ENCODE measurements around the gene STXBP5.

STXBP5 gene

DNA sequence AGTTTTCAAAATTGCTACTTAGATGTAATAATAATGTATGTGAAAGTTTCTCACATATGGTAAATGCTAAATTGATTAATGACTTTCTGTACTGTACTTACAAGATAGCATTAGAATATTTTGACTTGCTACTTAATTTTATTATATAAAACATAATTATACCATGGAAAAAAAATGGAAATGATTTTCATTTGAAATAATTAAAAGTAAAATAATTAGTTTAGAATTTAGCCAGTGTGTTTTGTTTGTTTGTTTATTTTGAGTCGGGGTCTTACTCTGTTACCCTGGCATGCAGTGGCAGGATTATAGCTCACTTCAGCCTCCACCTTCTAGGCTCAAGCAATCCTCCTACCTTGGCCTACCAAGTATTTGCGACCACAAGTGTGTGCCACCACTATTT, 7.1 kb downstream of the STXBP5 start:
- DNase-seq (ENCODE audit: low read depth in 2 of 2), result no peak

DNA sequence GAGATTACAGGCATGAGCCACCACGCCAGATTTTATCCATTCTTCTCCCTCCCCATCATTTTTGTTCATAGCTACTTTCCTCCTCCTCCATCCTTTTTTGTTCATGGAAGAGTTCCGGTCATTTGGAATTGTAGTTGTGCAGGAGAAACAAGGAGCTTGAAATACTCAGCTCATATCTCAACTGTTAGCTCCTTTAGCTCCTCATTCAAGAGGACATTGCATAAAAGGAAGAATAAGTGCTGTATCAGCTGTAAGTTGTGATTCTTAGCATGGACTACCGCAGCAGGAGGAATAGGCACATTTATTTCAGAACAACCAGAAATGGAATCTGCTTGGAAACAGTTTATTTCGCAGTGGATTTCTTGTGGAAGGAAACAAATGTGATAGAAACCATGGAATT, 7.6 kb downstream of the STXBP5 start:
- no peak for DNase-seq (ENCODE audit: low read depth in 2 of 2)

DNA sequence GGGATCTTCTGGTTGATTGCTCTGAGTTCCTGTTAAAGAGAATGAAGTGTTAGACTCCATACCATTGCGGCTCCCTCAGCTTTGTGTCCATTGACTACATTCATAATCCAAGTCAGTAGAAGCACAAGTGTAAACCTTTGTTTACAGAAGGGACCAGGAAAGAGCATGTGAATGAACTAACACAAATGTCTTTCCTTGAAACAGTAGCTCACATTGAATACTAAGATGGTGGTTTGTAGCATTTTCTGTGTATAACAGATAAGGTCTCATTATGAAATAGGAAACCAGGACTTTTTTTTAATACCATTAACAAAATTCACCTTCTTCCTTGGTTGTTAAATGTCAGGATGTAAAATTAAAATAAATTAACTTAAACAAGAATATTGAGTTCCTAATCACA, 8.4 kb downstream of the STXBP5 start:
- DNase-seq (ENCODE audit: low read depth in 2 of 2), result no peak

DNA sequence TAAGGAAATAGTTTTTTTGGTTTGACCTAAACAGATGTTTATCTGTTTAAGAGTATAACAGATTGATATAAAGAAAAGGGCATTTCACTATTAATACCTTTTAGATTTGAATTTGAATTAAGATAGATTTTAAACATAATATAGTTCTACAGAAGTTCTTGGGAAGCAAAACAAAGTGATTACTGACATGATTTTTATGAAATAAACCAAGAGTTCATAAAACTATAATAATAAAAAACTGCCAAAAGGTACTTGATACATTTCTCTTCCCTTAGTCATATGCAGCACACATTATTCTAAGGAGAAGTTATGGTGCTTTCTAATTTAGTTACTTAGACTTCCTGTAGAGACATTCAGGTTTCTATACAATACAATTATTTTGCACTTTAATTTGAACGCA, 9.6 kb downstream of the STXBP5 start:
- DNase-seq (ENCODE audit: low read depth in 2 of 2), result no peak

DNA sequence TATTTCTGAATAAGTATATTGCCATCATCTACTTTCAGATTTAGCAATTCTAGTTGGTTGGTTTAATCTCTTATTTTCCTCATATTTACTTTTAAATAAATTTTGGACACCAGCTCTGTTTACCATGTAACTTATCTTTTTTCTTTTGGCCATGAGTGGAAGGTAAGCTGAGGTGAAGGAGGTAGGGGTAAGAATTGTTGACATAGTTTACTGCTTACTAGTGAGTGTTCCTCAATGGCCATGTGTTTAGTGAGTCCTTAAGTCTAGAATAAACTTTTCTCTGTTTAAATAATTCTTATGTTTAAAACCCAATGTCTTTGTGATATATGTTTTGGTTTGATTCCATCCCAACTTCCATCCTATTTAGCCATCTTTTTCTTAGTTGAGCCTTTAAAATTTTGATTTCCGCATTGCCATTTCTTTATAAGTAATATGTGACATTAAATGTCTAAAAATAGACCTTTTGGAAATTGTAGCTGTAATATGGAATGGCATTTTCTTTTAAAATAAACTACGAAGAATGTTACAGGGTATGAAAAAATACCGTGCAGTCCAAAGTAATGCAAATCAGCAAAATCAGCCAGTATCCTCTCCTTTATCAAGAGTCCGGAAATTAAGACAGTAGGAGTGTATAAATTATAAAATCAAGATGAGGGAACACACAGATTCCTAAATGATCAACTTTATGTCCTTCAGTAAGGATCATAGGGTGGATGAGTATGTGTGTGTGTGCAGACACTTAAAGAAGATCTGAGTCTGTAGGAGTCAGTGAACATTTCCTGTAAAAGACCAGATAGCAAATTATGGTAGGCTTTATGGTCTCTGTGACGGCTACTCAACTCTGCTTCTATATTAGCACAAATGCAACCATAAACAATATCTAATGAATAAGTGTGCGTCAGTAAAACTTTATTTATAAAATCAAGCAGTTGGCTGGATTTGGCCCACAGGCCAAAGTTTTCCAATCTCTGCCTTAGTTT, 10.3 kb downstream of the STXBP5 start:
- no peak for DNase-seq (ENCODE audit: low read depth in 2 of 2)

DNA sequence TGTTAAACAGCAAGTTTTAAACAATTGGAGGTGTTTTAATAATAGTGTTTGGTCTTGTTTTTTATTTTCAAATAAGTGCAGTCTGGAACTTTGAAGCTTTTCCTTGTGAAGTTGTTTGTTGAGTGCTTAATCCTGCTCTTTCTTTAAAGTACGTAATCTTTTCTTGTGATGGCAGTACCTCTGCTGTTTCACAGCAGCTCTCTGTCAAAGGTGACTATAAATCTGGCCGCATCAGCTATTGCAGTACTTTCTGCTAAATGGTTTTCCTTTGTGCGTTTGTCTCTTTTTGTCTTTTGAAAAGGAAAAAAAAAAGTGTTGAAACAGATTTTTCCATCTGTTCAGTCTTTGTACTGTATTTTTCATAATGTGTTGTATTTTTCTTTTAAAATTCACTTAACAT, 12.7 kb downstream of the STXBP5 start:
- no peak for DNase-seq (ENCODE audit: low read depth in 2 of 2)

DNA sequence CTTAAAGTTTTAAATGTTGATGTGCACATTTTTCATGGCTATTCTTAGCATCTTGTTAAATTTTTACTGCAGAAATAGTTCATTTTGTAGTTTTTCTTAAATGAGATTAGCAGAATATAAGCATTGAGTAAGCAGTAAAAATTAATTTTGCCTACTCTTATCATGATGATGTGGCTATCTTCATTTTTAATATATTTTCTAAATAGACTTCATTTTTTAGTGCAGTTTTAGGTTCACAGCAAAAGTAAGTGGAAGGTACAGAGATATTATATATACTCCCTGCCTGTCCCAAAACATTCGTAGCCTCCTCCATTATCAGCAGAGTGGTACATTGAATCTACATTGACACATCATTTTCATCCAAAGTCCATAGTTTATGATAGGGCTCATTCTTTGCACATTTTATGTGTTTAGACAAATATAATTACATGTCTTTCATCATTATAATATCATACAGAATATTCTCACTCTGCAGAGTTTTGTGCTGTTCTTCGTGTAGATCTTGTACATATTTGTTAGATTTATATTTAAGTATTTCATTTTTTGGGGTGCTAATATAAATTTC, 13.7 kb downstream of the STXBP5 start:
- DNase-seq (ENCODE audit: low read depth in 2 of 2), result no peak

DNA sequence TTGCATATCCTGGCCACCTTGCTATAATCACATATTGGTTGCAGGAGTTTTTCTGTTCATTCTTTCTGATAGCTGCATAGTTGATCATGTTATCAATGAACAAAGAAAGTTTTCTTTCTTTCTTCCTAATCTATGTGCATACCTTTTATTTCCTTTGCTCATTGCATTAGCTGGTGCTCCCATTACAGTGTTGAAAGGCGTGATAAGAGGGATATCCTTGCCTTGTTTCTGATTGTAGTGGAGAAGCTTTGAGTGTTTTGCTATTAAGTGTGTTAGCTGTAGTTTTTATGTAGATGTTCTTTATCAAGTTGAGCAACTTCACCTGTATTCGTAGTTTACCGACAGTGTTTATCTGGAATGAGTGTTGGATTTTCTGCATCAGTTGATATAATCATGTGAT, 14.6 kb downstream of the STXBP5 start:
- DNase-seq (ENCODE audit: low read depth in 2 of 2), result no peak

DNA sequence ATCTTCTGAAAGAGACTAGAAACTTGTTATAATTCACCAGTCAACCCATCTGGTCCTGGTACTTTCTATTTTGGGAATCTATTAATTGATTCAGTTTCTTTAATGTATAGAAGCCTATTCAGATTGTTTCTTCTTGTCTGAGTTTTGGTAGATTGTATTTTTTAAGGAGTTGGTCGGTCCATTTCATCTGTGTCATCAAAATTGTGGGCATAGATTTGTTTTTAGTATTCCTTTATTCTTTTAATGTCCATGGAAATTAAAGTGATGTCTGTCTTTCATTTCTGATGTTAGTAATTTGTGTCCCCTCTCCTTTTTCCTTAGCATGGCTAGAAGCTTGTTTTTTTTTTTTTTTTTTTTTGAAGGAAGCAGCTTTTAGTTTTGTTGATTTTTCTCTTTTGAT, 15.2 kb downstream of the STXBP5 start:
- no peak for DNase-seq (ENCODE audit: low read depth in 2 of 2)

DNA sequence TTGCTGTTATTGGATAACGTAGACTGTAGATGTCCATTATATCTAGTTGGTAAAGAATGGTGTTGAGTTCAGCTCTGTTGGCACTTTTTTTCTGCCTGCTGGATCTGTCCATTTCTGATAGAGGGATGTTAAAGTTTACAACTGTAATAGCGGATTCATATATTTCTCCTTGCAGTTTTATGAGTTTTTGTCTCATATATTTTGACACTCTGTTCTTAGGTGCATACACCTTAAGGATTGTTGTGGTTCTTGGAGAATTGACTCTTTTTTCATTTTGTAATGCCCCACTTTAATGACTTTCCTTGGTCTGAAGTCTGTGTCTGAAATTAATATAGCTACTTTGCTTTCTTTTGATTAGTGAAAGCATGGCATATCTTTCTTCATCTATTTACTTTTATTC, 16.1 kb downstream of the STXBP5 start:
- DNase-seq (ENCODE audit: low read depth in 2 of 2), result no peak

DNA sequence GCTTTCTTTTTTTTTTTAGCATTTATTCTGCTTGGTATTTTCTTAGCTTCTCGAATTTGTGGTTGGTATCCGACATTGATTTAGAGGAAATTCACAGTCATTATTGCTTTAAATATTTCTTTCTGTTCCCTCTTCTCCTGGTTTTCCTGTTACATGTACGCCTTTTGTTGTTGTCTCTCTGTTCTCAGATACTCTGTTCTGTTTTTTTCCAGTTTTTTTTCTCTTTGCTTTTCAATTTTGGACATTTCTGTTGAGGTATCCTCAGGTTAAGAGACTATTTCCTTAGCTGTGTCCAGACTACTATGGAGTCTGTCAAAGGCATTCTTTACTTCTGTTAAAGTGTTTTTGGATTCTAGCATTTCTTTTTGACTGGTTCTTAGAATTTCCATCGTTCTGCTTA, 17.5 kb downstream of the STXBP5 start:
- no peak for DNase-seq (ENCODE audit: low read depth in 2 of 2)

DNA sequence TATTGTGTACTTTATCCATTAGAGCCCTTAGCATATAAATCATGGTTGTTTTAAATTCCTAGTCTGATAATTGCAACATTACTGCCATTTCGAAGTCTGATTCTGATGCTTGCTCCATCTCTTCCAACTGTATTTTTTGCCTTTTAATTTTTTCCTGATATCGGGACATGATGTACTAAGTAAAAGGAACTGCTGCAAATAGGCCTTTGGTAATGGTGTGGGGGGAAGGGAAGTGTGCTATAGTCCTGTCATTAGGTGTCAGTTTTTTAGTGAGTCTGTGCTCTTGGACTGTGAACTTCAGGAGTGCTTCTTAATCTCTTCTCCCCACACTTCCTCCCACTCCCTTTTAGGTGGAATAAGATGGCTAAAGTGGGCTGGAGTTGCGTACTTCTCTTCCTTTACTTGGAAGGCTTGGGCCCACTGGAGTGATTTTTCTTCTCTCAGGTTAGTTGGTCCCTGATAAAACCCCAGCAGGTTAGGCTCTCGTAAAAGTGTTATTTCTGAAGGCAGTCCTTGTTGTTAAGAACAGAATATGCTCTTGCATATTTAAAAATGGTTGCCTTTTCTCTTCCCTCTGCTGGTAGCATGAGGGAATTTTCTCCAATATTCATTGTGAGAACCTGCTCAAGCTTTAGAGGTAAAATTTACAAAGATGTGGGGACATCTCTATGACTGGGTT, 18.1 kb downstream of the STXBP5 start:
- DNase-seq (ENCODE audit: low read depth in 2 of 2), result no peak

DNA sequence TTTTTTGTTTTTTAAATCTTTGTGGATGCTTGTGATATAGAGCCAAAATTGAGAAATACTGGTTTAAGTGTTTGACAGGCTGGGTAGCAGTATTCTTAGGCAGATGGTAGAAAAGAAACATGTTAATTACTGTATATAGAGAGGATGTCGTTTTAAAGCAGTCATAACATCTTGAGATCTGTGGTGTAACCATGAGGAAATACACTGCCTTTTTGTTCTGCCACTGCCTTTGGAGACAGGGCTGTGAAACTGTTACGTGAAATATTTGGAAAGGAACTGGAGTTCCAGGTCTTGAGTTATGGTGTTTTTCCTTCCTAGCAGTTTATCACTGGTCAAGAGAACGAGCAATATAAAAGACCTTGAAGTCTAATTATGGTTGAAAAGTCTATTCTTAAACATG, 19.5 kb downstream of the STXBP5 start:
- no peak for DNase-seq (ENCODE audit: low read depth in 2 of 2)

DNA sequence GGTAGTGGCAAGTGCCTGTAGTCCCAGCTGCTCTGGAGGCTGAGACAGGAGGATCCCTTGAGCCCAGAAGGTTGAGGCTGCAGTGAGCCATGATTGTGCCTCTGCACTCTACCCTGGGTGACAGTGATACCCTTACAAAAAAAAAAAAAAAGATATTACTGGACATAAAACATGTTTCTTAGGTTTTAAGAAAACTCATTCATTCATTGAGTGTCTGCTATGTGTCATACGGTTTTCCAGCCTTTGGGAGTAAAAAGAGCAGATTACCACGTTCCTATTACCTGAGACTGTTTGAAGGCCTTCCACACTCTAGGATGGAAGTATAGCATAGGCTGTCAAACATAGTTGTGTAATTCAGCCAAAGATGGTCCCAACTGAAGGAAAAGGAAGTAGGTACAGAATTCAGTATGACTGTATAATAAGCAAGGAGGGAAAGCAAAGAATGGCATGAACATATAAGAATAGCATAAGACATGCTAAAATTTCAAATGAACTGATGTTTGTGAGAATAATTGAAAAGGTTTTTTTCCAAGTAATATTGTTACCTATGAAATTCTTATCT, 22.0 kb downstream of the STXBP5 start:
- no peak for DNase-seq (ENCODE audit: low read depth in 2 of 2)

DNA sequence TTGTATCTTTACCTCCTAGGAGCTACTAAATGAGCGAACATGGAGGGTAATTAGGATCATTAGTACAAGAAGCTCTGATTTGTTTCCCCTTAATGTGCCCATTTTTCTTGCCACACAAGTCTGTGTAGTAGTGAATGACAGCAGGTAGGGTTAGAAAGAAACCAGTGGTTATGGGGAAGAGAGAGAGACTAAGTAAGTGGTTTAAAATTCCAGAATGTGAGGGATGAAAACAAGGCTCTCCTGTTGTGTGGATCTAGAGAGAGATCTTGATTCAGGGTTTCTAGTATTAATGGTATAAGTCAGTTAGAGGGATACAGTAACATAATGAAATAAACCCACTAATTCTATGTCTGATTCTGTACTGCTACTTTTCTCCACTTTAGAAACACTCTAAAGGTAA, 22.7 kb downstream of the STXBP5 start:
- DNase-seq (ENCODE audit: low read depth in 2 of 2), result no peak

DNA sequence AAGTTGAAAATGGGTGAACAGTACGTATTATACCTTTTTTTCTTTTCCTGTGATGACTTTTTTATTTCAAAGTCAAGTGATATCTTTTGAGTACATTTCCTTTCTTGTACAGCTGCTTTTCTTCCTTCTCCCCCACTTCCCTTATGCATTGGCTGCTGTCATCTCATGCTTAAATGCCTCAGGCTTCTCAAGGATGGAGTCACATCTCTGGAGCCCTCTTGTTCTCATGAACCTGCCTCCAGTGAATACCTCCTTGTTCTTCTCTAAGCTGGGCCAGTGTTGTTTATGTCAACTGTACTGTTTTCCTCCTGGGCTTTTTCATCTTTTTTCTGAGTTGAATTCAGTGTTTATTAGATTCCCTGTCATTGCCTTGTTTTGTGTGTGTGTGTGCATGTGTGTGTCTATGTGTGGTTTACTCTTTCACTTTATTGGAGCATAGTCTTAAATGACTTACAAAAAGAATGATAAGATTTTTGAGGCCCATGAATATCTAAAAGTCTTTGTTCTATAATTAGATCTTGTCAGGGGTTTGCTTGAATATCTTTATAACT, 23.6 kb downstream of the STXBP5 start:
- DNase-seq (ENCODE audit: low read depth in 2 of 2), result no peak

DNA sequence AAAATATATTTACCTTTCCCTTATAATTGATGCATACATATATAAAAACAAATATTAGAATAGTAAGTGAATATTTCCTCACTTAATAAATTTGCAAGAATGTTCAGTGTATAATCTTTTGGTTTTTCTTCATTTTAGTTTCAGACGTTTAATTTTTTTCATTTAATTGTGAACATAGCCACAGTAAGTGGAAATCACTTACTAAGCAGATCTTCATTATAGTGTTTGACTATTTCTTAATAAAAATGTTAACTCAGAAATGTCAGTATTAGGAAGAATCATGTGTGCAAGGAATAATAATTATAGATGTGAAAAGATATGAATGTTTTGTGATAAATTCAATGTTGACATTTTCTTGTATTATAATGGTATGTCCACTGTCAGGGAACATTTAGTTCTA, 27.4 kb downstream of the STXBP5 start:
- no peak for DNase-seq (ENCODE audit: low read depth in 2 of 2)

DNA sequence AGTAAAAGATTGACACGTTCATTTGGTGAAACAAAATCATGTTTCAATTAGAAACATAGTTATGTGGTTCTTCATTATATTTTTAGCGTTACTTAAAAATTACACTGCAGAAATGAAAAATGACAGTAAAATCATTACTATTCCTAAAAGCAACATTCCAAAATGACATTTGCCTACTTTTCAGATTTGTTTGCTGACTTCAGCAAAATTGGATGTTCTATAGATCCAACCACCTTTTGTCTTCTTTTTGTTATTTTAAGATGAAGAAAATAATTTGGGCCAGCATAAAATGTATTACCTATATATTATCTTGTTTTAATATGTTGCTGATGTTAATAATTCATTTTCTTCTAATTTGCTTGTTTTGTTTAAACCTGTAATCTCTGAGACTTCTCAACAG, 30.5 kb downstream of the STXBP5 start:
- no peak for DNase-seq (ENCODE audit: low read depth in 2 of 2)

DNA sequence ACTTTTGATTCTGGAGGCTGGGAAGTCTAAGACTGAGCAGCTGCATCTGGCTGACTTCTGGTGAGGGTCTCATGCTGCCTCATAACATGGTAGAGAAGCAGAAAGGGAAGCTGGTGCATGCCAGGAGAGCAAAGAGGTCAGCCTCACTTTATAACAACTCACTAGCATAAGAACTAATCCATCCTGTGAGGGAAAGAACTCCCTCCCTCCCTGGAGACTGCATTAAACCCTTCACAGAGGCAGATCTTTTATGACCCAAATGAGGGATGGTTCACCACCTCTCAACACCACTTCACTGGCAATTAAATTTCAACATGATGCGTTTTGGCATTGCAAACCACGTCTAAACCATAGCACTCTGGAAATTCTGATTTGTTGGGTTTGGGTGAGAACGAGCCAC, 33.9 kb downstream of the STXBP5 start:
- DNase-seq (ENCODE audit: low read depth in 2 of 2), result no peak

DNA sequence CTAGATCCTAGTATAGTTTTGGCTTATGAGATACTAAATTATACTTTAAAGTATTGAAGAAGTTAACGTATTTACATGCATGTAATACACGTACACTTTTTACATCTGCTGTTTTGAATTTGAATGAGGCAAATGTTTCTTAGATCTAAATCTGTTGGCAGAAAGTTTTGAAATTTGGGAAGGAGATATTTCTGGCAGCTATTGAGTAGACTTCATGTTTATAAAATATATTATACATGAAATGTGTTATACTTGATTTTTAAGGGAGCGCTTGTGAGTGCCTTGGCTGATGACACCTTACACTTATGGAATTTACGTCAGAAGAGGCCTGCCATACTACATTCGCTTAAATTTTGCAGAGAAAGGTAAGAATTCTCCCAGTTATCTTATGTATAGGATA, 34.7 kb downstream of the STXBP5 start:
- no peak for DNase-seq (ENCODE audit: low read depth in 2 of 2)

DNA sequence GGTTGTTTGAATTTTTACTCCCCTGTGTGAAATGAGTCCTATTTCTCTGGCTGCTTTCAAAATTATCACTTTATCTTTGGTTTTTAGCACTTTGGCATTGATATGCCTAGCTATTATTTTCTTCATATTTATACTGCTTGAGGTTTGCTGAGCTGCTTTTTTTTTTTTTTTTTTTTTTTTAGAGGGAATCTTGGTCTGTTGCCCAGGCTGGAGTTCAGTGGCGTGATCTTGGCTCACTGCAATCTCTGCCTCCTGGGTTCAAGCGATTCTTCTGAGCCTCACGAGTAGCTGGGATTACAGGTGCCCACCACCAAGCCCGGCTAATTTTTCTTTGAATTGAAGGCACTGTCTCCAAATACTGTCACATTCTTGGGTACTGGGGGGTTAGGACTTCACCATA, 40.6 kb downstream of the STXBP5 start:
- DNase-seq (ENCODE audit: low read depth in 2 of 2), result no peak

DNA sequence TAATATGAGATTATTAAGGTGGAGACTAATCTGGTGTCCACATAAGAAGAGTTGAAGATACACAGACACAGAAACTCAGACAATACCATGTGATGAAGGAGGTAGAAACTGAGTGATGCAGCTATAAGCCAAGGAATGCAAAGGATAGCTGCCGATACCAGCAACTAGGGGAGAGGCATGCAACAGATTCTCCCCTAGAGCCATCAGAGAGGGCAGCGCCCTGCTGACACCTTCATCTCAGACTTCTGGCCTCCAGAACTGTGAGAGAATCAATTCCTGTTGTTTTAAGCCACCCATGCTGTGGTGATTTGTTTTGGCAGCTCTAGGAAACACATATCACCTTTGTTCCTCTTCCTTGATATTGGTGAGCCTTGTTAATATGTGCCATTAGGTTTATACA, 41.5 kb downstream of the STXBP5 start:
- DNase-seq (ENCODE audit: low read depth in 2 of 2), result no peak

All from stimulated activated CD4-positive, alpha-beta T cell treated with anti-CD3 and anti-CD28 coated beads, Interleukin-1b, Interleukin-23, amount 100 ng/mL, for 4 hours (primary cell).